HG03565 (cell line): Measurements from ENCODE around the gene FATE1.

ENCODE experiments used
- ATAC-seq: cut with Tn5 transposase; IDR thresholded peaks from one replicate; pipeline ENCODE4 v1.9.1; 2021; ENCODE audit warnings: mild to moderate bottlenecking, moderate library complexity; ENCODE audit not compliant: unreplicated experiment

The FATE1 gene

DNA sequence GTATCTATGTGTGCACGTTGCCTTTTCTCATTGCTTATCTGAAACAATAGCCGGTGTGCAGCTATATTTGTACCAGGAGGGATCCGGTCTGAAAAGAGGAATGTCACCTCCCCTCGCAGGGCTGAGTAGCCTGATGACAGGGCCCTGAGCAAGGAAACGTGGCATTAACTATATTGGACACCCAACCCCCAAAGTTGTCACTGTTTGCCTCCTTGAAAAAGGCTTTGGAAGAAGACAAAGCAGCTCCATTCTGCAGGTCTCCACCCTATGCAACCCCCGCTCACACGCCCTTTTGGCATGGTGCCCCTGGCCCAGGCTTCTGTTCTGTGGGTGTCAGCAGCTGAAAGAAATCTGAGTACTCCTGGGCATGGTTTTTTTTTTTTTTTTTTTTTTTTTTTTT lies 12.3 kb upstream of the FATE1 start:
- ATAC-seq: no peak

DNA sequence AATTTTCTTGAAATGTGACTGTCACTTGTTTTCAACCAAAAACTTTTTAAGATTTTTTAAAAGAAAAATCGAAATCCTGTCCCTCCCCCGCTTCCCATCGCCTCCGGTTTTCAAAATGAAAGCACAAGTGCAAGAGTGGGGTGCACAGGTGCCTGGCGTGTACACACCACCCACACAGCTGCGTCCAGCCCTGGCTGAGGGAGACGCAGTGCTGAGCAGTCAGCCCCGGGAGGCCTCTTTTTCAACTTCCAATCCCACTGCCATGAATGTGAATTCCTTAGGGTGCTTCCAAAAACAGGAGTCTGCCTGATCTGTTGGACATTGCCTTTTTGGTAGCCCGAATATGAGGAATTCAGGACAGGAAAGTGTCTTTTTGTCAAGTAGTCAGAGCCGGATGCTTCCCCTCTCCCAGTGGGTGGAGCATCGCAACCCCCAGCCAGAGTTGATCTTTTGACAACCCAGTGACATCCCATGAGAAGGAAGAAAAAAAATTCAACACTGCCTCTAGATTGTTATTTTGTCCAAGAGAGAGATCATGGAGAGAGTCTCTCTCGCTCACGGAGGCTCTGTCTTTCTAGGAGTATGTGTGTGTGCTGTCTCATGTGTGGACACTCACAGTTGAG lies 11.7 kb upstream of the FATE1 start:
- ATAC-seq: no peak

DNA sequence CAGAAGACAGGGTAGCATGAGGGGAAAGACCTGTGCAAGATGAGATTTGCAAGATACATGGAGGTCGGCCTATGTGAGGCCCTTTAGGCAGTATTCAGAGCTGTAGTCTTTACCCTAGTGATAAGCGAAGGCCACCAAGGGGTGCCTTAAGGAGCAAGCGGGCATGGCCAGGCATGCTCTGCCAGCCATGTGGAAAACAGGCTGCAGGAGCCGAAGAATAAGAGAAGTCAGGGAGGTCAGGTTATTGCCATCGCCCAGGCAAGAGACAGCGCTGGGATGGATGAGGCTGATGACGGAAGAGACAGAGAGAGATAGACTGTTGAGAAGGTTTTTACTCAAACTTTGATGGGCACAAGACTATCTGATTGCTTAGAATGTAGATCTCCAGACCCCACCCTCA lies 7.0 kb upstream of the FATE1 start:
- ATAC-seq: no peak

DNA sequence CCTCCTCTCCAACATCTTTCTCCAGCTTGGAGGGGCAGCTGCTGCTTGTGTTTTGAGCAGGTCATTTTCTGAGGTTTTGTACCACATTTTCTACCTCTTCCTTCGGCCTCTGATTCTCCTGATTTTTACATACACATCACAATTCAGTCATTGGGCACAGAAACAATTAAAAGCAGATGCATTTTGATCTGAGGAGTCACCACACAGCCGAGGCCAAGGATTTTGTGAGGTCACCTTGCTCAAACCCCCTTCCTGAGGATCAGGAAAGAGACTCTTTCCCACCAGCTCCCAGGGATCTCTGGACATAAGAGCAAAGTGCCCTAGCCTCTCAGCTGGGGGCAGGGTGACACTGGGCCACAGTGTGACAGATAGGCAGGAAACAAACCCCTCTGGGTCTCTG lies 5.4 kb upstream of the FATE1 start:
- ATAC-seq: no peak

DNA sequence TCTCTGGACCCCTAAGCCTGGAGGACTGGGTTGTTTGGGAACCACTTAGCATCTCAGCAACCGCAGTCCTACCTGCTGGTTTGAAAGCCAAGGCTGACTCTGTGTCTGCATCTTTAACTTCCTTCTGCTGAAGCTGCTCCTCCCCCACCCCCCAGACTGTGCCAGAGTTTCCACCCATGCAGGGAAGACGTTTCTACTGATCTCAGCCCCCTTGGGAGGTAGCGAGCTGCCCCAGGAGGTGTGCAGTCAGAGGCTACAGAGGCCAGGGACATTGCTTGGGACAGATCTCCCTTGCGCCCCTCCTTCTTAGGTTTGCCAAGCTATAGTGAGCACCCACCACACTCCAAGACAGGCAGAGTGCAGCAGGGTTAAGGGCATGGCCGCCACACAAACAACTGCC lies 4.7 kb upstream of the FATE1 start:
- no peak for ATAC-seq

DNA sequence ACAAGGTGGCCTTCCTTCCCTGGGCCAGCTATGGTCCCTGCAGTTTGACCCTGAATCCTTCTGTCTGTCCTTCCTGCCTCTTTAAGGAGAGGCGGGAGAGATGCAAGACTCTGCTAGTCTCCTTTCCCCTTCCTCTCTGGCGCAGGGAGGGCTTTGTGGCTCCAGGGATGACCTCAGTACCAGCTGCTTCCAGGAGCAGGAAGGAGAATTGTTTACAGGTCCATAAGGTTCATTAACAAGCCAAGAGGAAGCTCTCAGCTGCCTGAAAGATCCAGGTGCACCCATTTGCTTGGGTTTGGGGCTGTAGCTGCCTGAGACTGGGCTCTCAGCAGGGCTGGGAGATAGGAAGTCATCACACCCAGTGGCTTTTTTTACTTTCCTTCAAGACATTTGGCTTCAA lies 4.0 kb upstream of the FATE1 start:
- ATAC-seq: no peak

DNA sequence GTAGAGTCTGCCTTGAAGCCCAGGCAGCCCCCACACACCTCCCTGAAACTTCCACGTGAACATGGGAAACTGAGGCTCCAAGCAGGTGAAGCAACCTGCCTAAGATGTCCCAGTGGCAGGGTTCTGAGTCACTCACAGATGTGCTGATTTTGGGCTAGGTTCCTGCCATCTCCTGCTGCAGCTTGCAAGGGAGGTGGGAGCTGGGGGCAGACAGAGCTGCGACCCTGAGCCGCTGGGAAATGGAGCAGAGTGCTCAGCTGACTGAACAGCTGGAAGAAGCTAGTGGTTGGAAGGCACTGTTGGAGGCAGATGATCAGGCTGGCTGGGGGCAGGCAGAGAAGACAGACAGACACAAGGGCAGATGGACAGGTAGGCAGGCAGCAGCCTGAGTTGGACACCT lies 3.6 kb upstream of the FATE1 start:
- ATAC-seq: no peak

DNA sequence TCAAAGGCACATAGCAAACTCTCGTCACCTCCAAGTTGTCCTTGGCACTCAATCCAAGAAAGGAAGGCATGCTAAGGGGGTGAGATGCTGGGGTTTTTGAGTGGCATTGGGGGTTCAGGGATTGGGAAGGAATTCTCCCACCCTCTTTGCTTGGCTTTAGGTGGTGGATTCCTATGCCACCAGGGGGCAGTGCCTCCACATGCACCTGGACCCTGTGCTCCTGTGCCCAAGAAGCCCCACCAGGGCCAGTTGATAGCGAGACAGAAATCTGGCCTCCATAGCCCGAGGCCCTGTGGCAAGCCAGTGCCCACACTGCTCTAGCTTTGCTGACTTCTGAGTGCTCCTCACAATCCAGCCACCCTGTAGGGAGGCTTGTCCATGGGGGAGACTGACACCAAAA lies 2.0 kb upstream of the FATE1 start:
- no peak for ATAC-seq

DNA sequence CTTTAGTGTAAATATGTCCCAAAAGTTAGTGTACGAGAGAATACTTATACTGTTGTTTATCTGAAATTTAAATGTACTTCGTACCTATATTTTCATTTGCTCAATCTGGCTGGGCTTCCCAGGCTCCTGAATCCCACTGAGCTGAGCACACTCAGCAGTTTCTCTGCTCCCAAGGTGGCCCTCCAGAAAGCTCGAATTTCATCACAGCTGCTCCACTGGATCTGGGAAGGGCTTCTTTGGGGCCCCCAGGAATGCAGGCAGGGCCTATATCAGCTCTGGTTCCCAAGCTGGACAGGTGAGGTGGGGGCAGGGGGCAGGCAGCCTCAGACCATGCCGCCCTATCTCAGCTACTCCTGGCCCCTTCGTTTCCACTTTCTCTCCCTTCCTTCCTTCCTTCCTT lies 1.5 kb upstream of the FATE1 start:
- no peak for ATAC-seq

DNA sequence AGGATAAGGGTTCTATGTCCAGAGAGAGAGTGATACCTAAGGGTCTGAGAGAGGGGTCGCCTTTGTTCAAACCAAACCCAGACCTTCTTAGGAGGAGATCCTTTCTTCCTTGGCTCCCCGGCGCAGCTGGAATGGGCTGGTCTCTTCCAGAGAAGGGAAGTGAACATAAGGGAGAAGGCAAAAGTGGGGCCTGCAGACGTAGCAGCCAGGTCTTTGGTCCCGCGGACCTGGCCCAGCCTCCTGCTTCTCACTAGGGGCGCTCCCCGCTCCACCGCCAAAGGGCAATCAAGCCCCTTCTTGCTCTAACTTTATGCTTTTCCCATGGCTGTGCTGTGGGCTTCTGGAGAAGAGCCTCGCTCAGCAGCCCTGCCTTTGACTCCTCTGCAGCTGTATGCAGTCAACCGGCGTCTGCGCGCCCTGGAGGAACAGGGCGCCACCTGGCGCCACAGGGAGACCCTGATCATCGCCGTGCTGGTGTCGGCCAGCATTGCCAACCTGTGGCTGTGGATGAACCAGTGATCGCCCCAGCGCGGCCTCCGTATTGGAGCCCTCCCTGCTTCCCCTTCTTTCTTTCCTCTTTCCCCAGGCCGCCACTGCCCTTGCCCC lies 6.5 kb downstream of the FATE1 start:
- no peak for ATAC-seq

DNA sequence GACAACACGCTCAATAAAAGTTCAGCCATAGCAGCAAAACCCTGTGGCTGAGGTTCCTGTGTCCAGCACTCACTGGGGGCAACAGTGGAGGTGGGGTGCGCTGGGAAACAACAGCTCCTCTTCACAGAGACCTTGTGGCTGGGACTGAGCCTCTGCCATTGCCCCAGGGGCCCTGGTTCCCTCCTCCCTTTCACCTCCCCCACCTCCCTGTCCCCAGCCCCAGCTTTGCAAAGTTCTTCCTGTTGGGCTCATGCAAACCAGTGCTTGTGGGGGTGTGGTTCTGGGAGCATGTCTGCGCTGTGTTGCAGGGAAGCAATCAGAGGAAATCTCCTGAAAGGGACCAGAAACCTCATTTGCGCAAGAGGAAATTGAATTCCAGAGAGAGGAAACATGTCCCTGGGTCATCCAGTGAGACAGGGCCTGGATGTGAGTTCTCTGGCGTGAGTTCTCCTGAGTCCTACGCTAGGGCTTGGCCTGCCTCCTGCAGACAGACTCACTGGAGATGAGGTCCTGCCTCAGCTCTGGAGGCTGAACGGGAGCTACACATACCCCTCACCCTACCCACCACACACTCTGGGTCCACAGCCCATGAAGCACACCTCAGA lies 7.4 kb downstream of the FATE1 start:
- ATAC-seq: no peak

DNA sequence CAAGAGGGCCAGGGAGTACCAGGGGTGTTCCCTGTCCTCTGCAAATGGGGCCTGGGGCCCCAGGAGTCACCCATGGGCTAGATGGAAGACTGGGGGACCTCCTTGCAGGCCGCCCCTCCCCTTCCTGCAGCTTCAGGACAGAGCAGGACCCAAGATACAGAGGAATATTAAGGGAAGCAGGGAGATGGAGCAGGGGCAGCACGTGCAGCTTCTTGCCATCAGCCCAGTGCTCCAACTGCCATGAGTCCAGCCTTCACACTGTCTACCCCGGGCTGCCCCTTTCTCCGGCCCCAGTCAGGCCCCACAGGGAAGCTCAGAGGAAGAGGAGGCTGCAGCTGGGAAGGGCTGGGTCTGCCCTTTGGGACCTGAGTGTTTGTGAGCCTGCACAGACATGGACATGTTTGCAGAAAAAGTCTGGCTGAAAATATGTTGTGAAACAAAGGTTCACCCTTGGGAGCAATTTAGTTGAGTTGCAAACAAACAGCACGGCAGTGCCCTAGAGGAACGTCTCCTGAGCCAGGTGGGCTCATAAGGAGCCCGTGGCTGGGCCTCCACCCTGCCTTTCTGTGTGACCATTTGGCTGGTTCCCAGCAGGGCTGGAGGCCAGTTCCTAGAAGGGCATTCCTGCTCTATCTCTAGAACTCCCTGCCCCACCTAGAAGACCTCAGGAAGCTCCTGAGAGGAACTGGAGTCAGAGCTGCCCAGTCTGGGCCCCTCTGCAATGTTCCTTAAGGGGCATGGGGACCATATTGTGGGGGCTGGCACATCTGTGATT lies 8.9 kb downstream of the FATE1 start:
- ATAC-seq: no peak

DNA sequence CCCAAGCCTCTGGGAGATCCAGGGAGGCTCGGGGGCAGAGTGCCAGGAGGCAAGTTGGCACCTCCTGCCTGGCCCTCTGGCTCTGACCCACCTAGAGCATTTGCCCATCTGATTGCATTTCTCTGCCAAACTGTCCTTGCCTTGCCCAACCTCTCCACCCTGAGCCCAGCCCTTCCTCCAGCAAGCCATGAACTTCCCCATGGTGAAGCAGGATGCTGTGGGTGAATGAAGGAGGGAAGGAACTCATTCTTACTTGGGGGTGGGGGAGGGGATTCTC lies 9.4 kb downstream of the FATE1 start:
- no peak for ATAC-seq

DNA sequence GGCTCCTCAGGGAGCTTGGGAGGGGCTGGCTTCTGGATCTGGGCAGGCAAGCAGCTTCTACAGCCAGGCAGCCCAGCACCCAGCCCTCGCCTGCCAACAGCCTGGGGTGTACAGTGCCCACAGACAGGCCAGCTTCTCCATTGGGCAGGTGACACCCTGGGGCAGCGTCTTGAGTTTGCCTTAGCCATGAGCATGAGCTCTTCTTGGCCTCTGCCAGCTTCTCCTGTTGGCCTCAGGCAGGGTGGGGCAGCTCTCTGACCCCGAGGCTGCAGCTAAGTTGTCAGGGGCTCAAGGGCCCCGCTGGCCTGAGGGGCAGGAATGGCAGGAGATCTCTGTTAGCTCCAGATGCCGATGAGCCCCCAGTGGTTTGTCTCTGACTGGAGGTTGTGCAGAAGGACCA lies 10.9 kb downstream of the FATE1 start:
- no peak for ATAC-seq

DNA sequence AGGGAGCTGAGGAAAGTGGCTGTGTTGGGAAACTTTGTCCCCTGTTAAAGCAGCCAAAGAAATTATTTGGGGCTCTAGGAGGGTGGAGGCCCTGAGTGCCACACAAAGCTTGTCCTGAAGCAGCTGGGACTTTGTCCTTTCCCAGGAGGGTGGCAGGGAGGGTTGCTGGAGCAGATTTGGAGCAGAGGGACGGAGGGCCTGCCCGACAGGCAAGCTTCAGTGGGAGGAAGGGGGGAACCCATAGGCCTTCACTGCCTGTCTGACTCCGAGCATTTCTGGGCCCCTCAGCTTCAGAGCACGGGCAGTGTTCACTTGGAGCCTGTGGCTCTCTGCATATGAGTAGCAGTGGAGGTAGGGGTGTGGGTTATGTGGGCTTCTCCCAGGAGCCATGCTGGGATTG lies 11.5 kb downstream of the FATE1 start:
- ATAC-seq: no peak

DNA sequence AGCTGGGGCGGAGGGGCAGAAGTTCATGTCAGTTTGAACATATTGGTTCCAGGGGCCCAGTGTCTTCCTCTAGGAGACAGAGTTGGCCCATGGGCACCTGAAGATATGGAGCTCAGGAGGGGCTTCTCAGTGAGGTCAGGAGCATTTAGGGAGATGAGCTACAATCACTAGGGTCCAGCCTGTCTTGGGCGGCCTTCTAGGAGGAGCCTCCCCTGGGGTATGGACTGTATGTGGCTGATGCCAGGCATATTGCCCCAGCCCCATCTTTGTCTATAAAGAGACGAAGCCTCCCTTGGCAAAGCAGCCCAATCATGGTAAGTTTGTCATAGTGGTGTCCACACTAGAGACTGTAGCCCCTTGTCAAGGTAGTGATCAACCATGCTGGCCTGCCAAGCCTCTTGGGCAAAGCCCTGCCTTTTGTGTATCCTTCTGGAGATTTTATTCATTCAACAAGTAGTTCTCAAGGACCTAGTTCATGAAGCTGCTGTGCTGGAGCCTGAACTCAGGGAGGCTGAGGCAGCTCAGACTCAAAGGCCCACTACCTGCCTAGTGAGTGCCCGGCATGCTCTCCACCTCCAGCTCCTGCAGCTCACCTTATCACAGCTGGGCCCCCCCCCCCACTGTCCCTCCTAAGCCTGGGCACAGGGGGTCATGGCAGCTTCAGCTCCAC lies 13.4 kb downstream of the FATE1 start:
- no peak for ATAC-seq

DNA sequence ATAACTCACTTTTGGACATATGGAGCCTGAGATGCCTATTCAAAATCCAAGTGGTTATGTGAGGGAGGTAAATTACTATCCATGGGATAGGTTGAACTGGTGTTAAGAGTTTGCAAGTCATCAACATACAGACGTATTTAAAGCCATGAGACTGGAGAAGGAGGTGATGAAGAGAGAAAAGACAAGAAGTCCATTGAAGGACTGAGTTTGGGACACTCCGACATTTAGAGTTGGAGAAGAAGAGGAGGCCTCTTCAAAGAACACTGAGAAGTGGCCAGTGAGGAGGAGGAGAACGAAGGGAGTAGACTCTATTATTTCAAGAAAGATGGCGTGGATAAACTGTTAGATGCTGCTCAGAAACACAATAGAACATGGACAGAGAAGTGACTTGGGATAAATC lies 18.6 kb downstream of the FATE1 start, which contains the start of gene CNGA2:
Gene CNGA2 (plus strand): TSS at position 301 of the 400 bp plus-strand sequence. CDS start 3,738 bp downstream, outside the sequence.
- no peak for ATAC-seq

DNA sequence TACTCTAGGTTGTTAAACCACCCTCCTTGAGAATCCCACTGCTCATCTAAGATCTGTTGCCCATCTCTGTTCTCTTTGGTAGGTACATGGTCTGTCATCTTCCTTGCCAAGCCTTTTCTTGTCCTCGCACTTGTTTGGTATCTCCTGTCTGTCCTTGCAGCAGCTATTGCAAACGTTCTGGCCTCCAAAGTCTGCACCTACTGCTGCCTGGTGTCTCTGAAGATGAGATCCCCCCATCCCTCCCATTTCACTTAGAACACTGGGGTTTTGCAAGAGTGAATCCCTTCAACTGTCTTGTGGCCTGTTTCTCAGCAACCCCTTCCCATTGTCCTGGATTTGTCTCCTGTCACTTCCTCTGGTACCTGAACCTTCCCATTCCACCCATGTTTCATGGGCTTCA lies 19.4 kb downstream of the FATE1 start:
- ATAC-seq: no peak

DNA sequence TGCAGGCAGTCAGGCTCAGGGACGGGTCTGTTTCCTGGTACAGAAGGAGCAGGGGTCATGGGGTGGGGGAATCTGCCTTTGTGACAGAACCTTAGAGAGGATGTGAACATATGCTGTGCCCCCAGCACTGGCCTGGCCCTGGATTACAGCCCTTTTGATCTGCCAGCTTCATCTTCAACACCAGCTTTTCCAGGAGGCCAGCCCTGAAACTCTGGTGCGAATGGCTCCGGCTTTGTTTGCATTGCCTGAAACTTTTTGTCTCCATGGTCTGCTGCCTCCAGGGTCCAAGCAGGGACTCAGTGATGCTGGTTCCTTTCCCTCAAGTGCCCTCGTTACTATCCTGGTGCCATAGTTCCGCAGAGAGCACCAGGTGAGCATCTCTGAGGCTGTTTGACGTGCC lies 20.9 kb downstream of the FATE1 start:
- ATAC-seq: no peak

DNA sequence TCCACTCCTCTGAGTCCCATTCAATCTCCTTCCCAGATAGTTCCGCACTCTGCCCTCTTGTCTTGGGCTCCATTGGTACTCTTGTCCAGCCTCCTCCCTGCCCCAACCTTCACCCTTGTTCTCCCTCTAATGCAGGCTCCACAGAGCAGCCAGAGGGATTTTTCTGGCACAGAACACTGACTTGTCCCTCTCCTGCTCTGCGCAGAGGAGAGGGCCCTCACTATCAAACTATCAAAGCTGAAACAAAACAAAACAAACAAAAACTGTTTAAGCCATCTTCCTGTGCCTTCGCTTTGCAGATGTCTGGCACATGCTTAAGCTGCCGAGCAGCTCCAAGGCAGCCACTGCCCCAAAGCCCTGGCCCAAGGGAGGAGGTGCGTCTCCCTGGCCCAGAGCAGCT lies 21.7 kb downstream of the FATE1 start:
- ATAC-seq: no peak

DNA sequence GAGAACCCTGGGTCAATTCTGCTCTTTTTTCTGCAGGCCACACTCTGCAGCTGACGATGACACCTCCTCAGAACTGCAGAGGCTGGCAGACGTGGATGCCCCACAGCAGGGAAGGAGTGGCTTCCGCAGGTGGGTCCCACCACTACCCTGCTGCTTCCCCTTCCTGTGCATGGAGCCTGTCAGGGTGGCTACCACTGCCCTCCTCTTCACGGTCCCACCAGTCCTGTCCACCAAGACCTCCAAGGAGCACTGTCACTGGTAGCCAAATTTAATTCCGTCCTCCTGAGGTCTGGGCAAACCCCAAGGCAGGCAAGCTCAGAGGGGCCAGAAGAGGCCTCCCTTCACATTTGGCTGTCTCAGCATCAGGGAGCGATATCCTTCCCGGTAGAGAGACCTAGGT lies 22.9 kb downstream of the FATE1 start:
- no peak for ATAC-seq

DNA sequence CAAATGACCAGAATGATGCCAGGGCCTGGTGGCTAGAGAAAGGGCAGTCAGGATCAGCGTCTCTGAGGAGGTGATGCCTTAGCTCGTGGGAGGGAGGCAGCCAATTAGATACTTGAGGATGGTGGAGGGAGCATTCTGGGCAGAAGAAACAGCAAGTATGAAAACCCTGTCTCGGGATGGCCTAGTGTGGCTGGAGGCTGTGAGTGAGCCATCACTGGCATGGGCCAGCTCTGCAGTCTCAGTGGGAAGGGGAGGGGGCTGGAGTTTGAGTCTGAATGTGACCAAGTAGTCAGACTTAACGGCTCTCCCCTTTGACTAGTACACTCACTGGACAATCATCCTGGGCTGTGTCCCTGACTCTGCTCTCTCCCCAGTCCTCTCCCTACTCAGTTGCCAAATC lies 25.8 kb downstream of the FATE1 start:
- no peak for ATAC-seq
